HCT116 (cell line): ENCODE measurements around the gene ADAM19. TPM values are rescaled to one million over a fixed set of nuclear protein-coding genes. Genes with fewer than 3 reads are reported as not detected.

Source experiments
- ATAC-seq: fragments of 200-7000 bp; cut with Tn5 transposase; 2 replicates; pipeline ENCODE4 v1.9.1; 2020; ENCODE audit warnings: mild to moderate bottlenecking, moderate library complexity
- BruUV-seq: library from RNA; stranded (reverse); fragments of 400-500 nt; replicated peaks from 2 replicates; lab custom pipeline; 2021; lab: Mats Ljungman, UMichigan
- CTCF ChIA-PET: fragments of 300-600 bp; sonication (Branson Sonifier 250); formaldehyde crosslinking; loops from one replicate; lab custom pipeline; 2021; ENCODE audit warnings: antibody characterized with exemption; lab: Charles Lee
- POLR2A ChIA-PET: fragments of 300-600, 350-600 bp; sonication (Branson Sonifier 250); formaldehyde crosslinking; loops from one replicate; lab custom pipeline; 2021; ENCODE audit warnings: antibody characterized with exemption; lab: Charles Lee
- RAD21 ChIA-PET, 2 experiments: fragments of 300-600 bp; sonication (Branson Sonifier 250); formaldehyde crosslinking; loops; one replicate each; lab custom pipeline; 2023; ENCODE audit warnings: low total read pairs in 2 of 2; ENCODE audit not compliant: uncharacterized antibody in 2 of 2, unreplicated experiment in 2 of 2, low non-redundant PET in 1 of 2; lab: Charles Lee
- DNase-seq: peaks from one replicate; pipeline ENCODE4 v3.0.0-alpha.2; 2010; ENCODE audit warnings: low read depth, low spot score
- H2AFZ ChIP-seq: fragments of 200-600 bp; shearing (Covaris generic), sonication (generic); 2 replicates; pipeline ENCODE4 v1.6.1; 2017; ENCODE audit warnings: low read depth, mixed run types, mixed read lengths, antibody characterized with exemption, low read length; ENCODE audit not compliant: poor library complexity, severe bottlenecking
- H3K27ac ChIP-seq: 2 replicates; pipeline ENCODE4 v1.5.1; 2012; ENCODE audit warnings: low read depth, low read length
- H3K27me3 ChIP-seq: fragments of 200-600 bp; sonication (generic); 2 replicates; pipeline ENCODE4 v1.6.1; 2016; ENCODE audit warnings: mixed run types, low read length, mixed read lengths; ENCODE audit not compliant: insufficient read depth
- H3K36me3 ChIP-seq, 2 experiments: fragments of 200-500 bp in 1 of 2; fragments of 200-600 bp in 1 of 2; sonication (Bioruptor generic) in 1 of 2; sonication (generic) in 1 of 2; 2 replicates each; pipeline versions ENCODE4 v1.5.1 to v1.6.1; 2014 to 2016; ENCODE audit warnings: low read length in 2 of 2, inconsistent platforms in 1 of 2, mixed read lengths in 1 of 2, mixed run types in 1 of 2; ENCODE audit not compliant: insufficient read depth in 2 of 2, control insufficient read depth in 1 of 2
- H3K4me1 ChIP-seq, 2 experiments: fragments of 200-600 bp in 1 of 2; sonication (generic) in 1 of 2; 2 replicates each; pipeline versions ENCODE4 v1.5.1 to v1.6.1; 2012 to 2017; ENCODE audit warnings: low read length in 2 of 2, inconsistent platforms in 1 of 2, mild to moderate bottlenecking in 1 of 2, mixed read lengths in 1 of 2, mixed run types in 1 of 2, moderate library complexity in 1 of 2; ENCODE audit not compliant: insufficient read depth in 2 of 2, control insufficient read depth in 1 of 2
- H3K4me2 ChIP-seq: fragments of 200-600 bp; sonication (generic); 2 replicates; pipeline ENCODE4 v1.6.1; 2017; ENCODE audit warnings: mixed run types, low read length, mixed read lengths
- H3K4me3 ChIP-seq, 2 experiments: fragments of 200-600 bp in 1 of 2; sonication (generic) in 1 of 2; replicated peaks in 1 of 2; 2 replicates each; pipeline ENCODE4 v1.5.1; 2011 to 2016; ENCODE audit warnings: low read length in 2 of 2, control low read depth in 1 of 2, low read depth in 1 of 2, mild to moderate bottlenecking in 1 of 2, mixed read lengths in 1 of 2, mixed run types in 1 of 2
- H3K79me2 ChIP-seq: fragments of 200-600 bp; sonication (generic); 2 replicates; pipeline ENCODE4 v1.6.1; 2017; ENCODE audit warnings: mild to moderate bottlenecking, mixed run types, low read length, moderate library complexity, mixed read lengths; ENCODE audit not compliant: insufficient read depth
- H3K9ac ChIP-seq: fragments of 200-600 bp; sonication (generic); 2 replicates; pipeline ENCODE4 v1.6.1; 2016; ENCODE audit warnings: low read length, mixed read lengths
- H3K9me2 ChIP-seq: fragments of 200-600 bp; sonication (generic), shearing (Covaris generic); 2 replicates; pipeline ENCODE4 v1.6.1; 2017; ENCODE audit warnings: mixed run types, mild to moderate bottlenecking, moderate library complexity; ENCODE audit not compliant: insufficient read depth
- H3K9me3 ChIP-seq, 2 experiments: fragments of 200-500 bp in 1 of 2; fragments of 200-600 bp in 1 of 2; sonication (Bioruptor generic) in 1 of 2; sonication (generic) in 1 of 2; 2 replicates each; pipeline ENCODE4 v1.6.1; 2014 to 2017; ENCODE audit warnings: low read length in 2 of 2, mixed read lengths in 2 of 2, inconsistent platforms in 1 of 2, low read depth in 1 of 2, mild to moderate bottlenecking in 1 of 2, mixed run types in 1 of 2, moderate library complexity in 1 of 2; ENCODE audit not compliant: control insufficient read depth in 1 of 2, insufficient read depth in 1 of 2
- H4K20me1 ChIP-seq: fragments of 200-600 bp; sonication (generic), shearing (Covaris generic); 2 replicates; pipeline ENCODE4 v1.6.1; 2017; ENCODE audit warnings: mixed run types, mild to moderate bottlenecking, moderate library complexity; ENCODE audit not compliant: insufficient read depth
- CEBPB ChIP-seq: IDR thresholded peaks from 2 replicates; pipeline ENCODE4 v1.6.1; 2012; ENCODE audit warnings: low read depth
- ELF1 ChIP-seq: IDR thresholded peaks from 2 replicates; pipeline ENCODE4 v1.6.1; 2012; ENCODE audit warnings: low read depth, borderline replicate concordance
- FOSL1 ChIP-seq: IDR thresholded peaks from 2 replicates; pipeline ENCODE4 v1.6.1; 2012; ENCODE audit warnings: low read depth
- JUND ChIP-seq: IDR thresholded peaks from 2 replicates; pipeline ENCODE4 v1.6.1; 2012
- POLR2A ChIP-seq: IDR thresholded peaks from 2 replicates; pipeline ENCODE4 v1.7.0; 2011; ENCODE audit warnings: borderline replicate concordance; ENCODE audit not compliant: insufficient read depth, insufficient read length; ENCODE audit errors: extremely low read depth
- POLR2AphosphoS5 ChIP-seq: IDR thresholded peaks from 2 replicates; pipeline ENCODE4 v1.6.1; 2011; ENCODE audit warnings: mild to moderate bottlenecking, low read depth, low read length, moderate library complexity
- SIN3A ChIP-seq: IDR thresholded peaks from 2 replicates; pipeline ENCODE4 v1.6.1; 2012; ENCODE audit warnings: low read depth
- SRF ChIP-seq: IDR thresholded peaks from 2 replicates; pipeline ENCODE4 v1.6.1; 2012; ENCODE audit warnings: low read depth
- YY1 ChIP-seq: IDR thresholded peaks from 2 replicates; pipeline ENCODE4 v1.6.1; 2011; ENCODE audit warnings: low read length, low read depth, moderate library complexity, mild to moderate bottlenecking; ENCODE audit not compliant: insufficient replicate concordance; ENCODE audit errors: extremely low read depth
- ZFX ChIP-seq: fragments of 450-650 bp; IDR thresholded peaks from 2 replicates; pipeline ENCODE4 v1.6.1; 2017
- ZNF274 ChIP-seq: fragments of 200-500 bp; sonication (Bioruptor generic); IDR thresholded peaks from 2 replicates; pipeline ENCODE4 v1.6.1; 2014; ENCODE audit warnings: mild to moderate bottlenecking, low read depth, low read length, inconsistent platforms
- intact Hi-C: fragments of 100-400 bp; cut with micrococcal nuclease; formaldehyde crosslinking; loops from 2 replicates; pipeline ENCODE4 v1.10.0; 2022
- total RNA-seq: library from RNA; stranded (reverse); gene quantifications from one replicate; pipeline ENCODE4 v1.2.1, GENCODE V29; 2021; ENCODE audit not compliant: unreplicated experiment
- TF ChIP-seq, protein P1 (sequence below), 3 experiments: fragments of 200-600 bp in 1 of 3; sonication (generic) in 1 of 3; IDR thresholded peaks in 2 of 3; conservative IDR thresholded peaks in 1 of 3; 2 replicates each; pipeline ENCODE4 v1.5.1; 2012 to 2017; ENCODE audit warnings: low read depth in 2 of 3, low read length in 2 of 3, antibody characterized with exemption in 1 of 3, borderline replicate concordance in 1 of 3, control low read depth in 1 of 3, mild to moderate bottlenecking in 1 of 3, mixed read lengths in 1 of 3, mixed run types in 1 of 3, moderate library complexity in 1 of 3; ENCODE audit not compliant: insufficient read depth in 1 of 3
- TF ChIP-seq, protein P2 (sequence below): IDR thresholded peaks from 2 replicates; pipeline ENCODE4 v1.6.1; 2012

Gene ADAM19
- total RNA-seq, 1 experiment from 2014 or later: 77.3 TPM

GRCh38 chr5:157613385-157614245 lies 38.0 kb upstream of the ADAM19 start:
- H3K4me1 ChIP-seq: peaks cover 0 to 19% of the 10 kb centered on the region in 2 experiments; a peak in 2 of 4 replicates
- POLR2A ChIA-PET: no interaction called here
- intact Hi-C loops: no loop called here
- no peaks in the 10 kb centered on the region for H3K27me3 ChIP-seq
- CTCF ChIA-PET: no interaction called here
- no peak for TF ChIP-seq POLR2A
- no peak for TF ChIP-seq ZFX
- TF ChIP-seq, protein P1, sequence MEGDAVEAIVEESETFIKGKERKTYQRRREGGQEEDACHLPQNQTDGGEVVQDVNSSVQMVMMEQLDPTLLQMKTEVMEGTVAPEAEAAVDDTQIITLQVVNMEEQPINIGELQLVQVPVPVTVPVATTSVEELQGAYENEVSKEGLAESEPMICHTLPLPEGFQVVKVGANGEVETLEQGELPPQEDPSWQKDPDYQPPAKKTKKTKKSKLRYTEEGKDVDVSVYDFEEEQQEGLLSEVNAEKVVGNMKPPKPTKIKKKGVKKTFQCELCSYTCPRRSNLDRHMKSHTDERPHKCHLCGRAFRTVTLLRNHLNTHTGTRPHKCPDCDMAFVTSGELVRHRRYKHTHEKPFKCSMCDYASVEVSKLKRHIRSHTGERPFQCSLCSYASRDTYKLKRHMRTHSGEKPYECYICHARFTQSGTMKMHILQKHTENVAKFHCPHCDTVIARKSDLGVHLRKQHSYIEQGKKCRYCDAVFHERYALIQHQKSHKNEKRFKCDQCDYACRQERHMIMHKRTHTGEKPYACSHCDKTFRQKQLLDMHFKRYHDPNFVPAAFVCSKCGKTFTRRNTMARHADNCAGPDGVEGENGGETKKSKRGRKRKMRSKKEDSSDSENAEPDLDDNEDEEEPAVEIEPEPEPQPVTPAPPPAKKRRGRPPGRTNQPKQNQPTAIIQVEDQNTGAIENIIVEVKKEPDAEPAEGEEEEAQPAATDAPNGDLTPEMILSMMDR (IDR thresholded peaks at IDR 0.05 in 2 of 3, conservative IDR thresholded peaks at IDR 0.05 in 1 of 3; ENCODE audit: borderline replicate concordance in 1 of 3, insufficient read depth in 1 of 3, low read depth in 2 of 3, low read length in 2 of 3): no peak
- TF ChIP-seq YY1: no peak
- no peak for TF ChIP-seq SRF
- TF ChIP-seq CEBPB: no peak
- TF ChIP-seq ZNF274: no peak
- no peaks in the 10 kb centered on the region for H4K20me1 ChIP-seq
- no peak overlapping the region for H3K9ac ChIP-seq
- no peak overlapping the region for H3K4me2 ChIP-seq
- DNase-seq: no peak
- no peak overlapping the region for H3K27ac ChIP-seq
- no peaks in the 10 kb centered on the region for H3K79me2 ChIP-seq
- RAD21 ChIA-PET: no interaction called here
- no peaks in the 10 kb centered on the region for H3K36me3 ChIP-seq
- no peak overlapping the region for H3K4me3 ChIP-seq
- ATAC-seq: no peak
- no peak overlapping the region for H2AFZ ChIP-seq
- BruUV-seq: no TSS peak
- no peaks in the 10 kb centered on the region for H3K9me2 ChIP-seq
- no peaks in the 10 kb centered on the region for H3K9me3 ChIP-seq

GRCh38 chr5:157612581-157612980 lies 37.0 kb upstream of the ADAM19 start:
- no TSS peak for BruUV-seq
- no peaks in the 10 kb centered on the region for H3K9me3 ChIP-seq
- no peaks in the 10 kb centered on the region for H3K79me2 ChIP-seq
- no peak for ATAC-seq
- no peaks in the 10 kb centered on the region for H3K27me3 ChIP-seq
- no peak overlapping the region for H3K27ac ChIP-seq
- intact Hi-C loops: no loop called here
- no peak for TF ChIP-seq POLR2AphosphoS5
- TF ChIP-seq FOSL1: no peak
- no peak for TF ChIP-seq ELF1
- TF ChIP-seq, protein P2, sequence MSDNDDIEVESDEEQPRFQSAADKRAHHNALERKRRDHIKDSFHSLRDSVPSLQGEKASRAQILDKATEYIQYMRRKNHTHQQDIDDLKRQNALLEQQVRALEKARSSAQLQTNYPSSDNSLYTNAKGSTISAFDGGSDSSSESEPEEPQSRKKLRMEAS: no peak
- TF ChIP-seq JUND: no peak
- TF ChIP-seq SIN3A: no peak
- TF ChIP-seq, protein P1 (IDR thresholded peaks at IDR 0.05 in 2 of 3, conservative IDR thresholded peaks at IDR 0.05 in 1 of 3; ENCODE audit: borderline replicate concordance in 1 of 3, insufficient read depth in 1 of 3, low read depth in 2 of 3, low read length in 2 of 3): no peak
- no peak for TF ChIP-seq POLR2A
- TF ChIP-seq, all 23 proteins: peak for 0
- H3K4me1 ChIP-seq: peaks cover 4 to 29% of the 10 kb centered on the region in 2 experiments
- no peak overlapping the region for H3K4me2 ChIP-seq
- H4K20me1 ChIP-seq: no peaks in the 10 kb centered on the region
- H2AFZ ChIP-seq: no peak overlapping the region
- H3K9ac ChIP-seq: no peak overlapping the region
- ChIA-PET CTCF (no interaction called here), POLR2A (no interaction called here), RAD21 (no interaction called here)
- no peaks in the 10 kb centered on the region for H3K36me3 ChIP-seq
- H3K9me2 ChIP-seq: no peaks in the 10 kb centered on the region
- no peak for DNase-seq
- H3K4me3 ChIP-seq: no peak overlapping the region
